HepG2 (cell line): ENCODE measurements around the gene ARL3. TPM values are rescaled to one million over a fixed set of nuclear protein-coding genes. Genes with fewer than 3 reads are reported as not detected.

ENCODE experiments used
- ATAC-seq: fragments of 200-7000 bp; cut with Tn5 transposase; 3 replicates; pipeline ENCODE4 v1.9.1; 2020; ENCODE audit warnings: mild to moderate bottlenecking, moderate library complexity
- BruUV-seq: library from RNA; stranded (reverse); fragments of 400-500 nt; replicated peaks from 2 replicates; lab custom pipeline; 2021; lab: Mats Ljungman, UMichigan
- CTCF ChIA-PET: fragments of 300-600 bp; formaldehyde crosslinking; extraction: SDS; loops from one replicate; lab custom pipeline; 2021; ENCODE audit warnings: low total read pairs, inconsistent platforms, low intra/inter-chr PET ratio; lab: Yijun Ruan, JAX
- POLR2A ChIA-PET: fragments of 350-600 bp; sonication (Branson Sonifier 250); formaldehyde crosslinking; loops from one replicate; lab custom pipeline; 2020; ENCODE audit warnings: antibody characterized with exemption, inconsistent platforms; lab: Yijun Ruan, JAX
- DNase-seq: peaks from one replicate; pipeline ENCODE4 v3.0.0-alpha.2; 2015; ENCODE audit warnings: low spot score
- FAIRE-seq: peaks from 3 replicates; lab custom pipeline; 2011; peaks lifted over from hg19 to GRCh38; lab: Jason Lieb, UNC
- H2AFZ ChIP-seq: one replicate; pipeline ENCODE4 v1.6.1; 2011; ENCODE audit warnings: low read length, inconsistent platforms
- H3K27ac ChIP-seq: fragments of 300-600 bp; 3 replicates; pipeline ENCODE4 v1.8.0; 2011; ENCODE audit warnings: mixed run types, mild to moderate bottlenecking, mixed read lengths, low read length, inconsistent platforms; ENCODE audit not compliant: insufficient read depth; ENCODE audit errors: extremely low read length
- H3K27me3 ChIP-seq, 2 experiments: fragments of 200-600 bp in 1 of 2; 2 replicates in 1 of 2; 3 replicates in 1 of 2; pipeline versions ENCODE4 v1.6.0 to v1.8.0; 2011; ENCODE audit warnings: low read length in 2 of 2, mild to moderate bottlenecking in 2 of 2, moderate library complexity in 2 of 2, inconsistent platforms in 1 of 2; ENCODE audit not compliant: insufficient read depth in 2 of 2, control insufficient read depth in 1 of 2
- H3K36me3 ChIP-seq, 2 experiments: fragments of 200-600 bp in 1 of 2; replicated peaks in 1 of 2; 2 replicates in 1 of 2; 3 replicates in 1 of 2; pipeline versions ENCODE4 v1.5.1 to v1.8.0; 2011; ENCODE audit warnings: low read length in 2 of 2, inconsistent platforms in 1 of 2; ENCODE audit not compliant: insufficient read depth in 2 of 2, control insufficient read depth in 1 of 2
- H3K4me1 ChIP-seq: 2 replicates; pipeline ENCODE4 v1.5.1; 2012; ENCODE audit warnings: low read length, inconsistent platforms; ENCODE audit not compliant: insufficient read depth
- H3K4me2 ChIP-seq: 2 replicates; pipeline ENCODE4 v1.6.0; 2011; ENCODE audit warnings: low read depth, low read length, inconsistent platforms
- H3K4me3 ChIP-seq, 3 experiments: fragments of 200-600 bp in 1 of 3; sonication (generic), shearing (Covaris generic) in 1 of 3; replicated peaks in 1 of 3; 2 replicates each; pipeline ENCODE4 v1.5.1; 2011 to 2016; ENCODE audit warnings: low read length in 3 of 3, inconsistent platforms in 2 of 3, low read depth in 2 of 3, mild to moderate bottlenecking in 2 of 3, control low read depth in 1 of 3, mixed read lengths in 1 of 3; ENCODE audit not compliant: insufficient read depth in 1 of 3
- H3K79me2 ChIP-seq: one replicate; pipeline ENCODE4 v1.6.1; 2011; ENCODE audit warnings: low read length, inconsistent platforms; ENCODE audit not compliant: insufficient read depth
- H3K9ac ChIP-seq: 2 replicates; pipeline ENCODE4 v1.6.0; 2011; ENCODE audit warnings: mild to moderate bottlenecking, low read depth, low read length, inconsistent platforms; ENCODE audit not compliant: insufficient read depth
- H3K9me3 ChIP-seq: 2 replicates; pipeline ENCODE4 v1.5.1; 2012; ENCODE audit warnings: mild to moderate bottlenecking, low read length
- H4K20me1 ChIP-seq: 2 replicates; pipeline ENCODE4 v1.6.0; 2011; ENCODE audit warnings: inconsistent platforms, mild to moderate bottlenecking, low read length, moderate library complexity; ENCODE audit not compliant: insufficient read depth
- AGO2 ChIP-seq: fragments of 200-400 bp; formaldehyde crosslinking; optimal IDR thresholded peaks from 2 replicates; pipeline ENCODE3; 2017; ENCODE audit warnings: mild to moderate bottlenecking, low read depth, low read length, moderate library complexity
- FOXJ3 ChIP-seq: sonication (generic); formaldehyde crosslinking; IDR thresholded peaks from 2 replicates; pipeline ENCODE4 v1.4.0; 2020; ENCODE audit warnings: missing genetic modification reagents, mild to moderate bottlenecking, borderline replicate concordance
- GATAD2A ChIP-seq: IDR thresholded peaks from 2 replicates; pipeline ENCODE4 v1.6.1; 2016
- HNRNPK ChIP-seq: fragments of 200-400 bp; formaldehyde crosslinking; IDR thresholded peaks from 2 replicates; pipeline ENCODE4 v1.6.1; 2018; ENCODE audit warnings: low read length, low read depth, moderate library complexity, mild to moderate bottlenecking; ENCODE audit not compliant: poor library complexity, severe bottlenecking
- HNRNPL ChIP-seq: fragments of 200-400 bp; formaldehyde crosslinking; IDR thresholded peaks from 2 replicates; pipeline ENCODE4 v1.6.1; 2017; ENCODE audit warnings: mild to moderate bottlenecking, low read depth, low read length
- JUN ChIP-seq: sonication (generic); formaldehyde crosslinking; IDR thresholded peaks from 2 replicates; pipeline ENCODE4 v1.4.0; 2020; ENCODE audit warnings: mild to moderate bottlenecking, missing genetic modification reagents
- KDM3A ChIP-seq: IDR thresholded peaks from 2 replicates; pipeline ENCODE4 v1.6.1; 2018; ENCODE audit warnings: low read depth, missing compliant biosample characterization
- RBFOX2 ChIP-seq: fragments of 200-400 bp; formaldehyde crosslinking; IDR thresholded peaks from 2 replicates; pipeline ENCODE4 v1.6.1; 2017; ENCODE audit warnings: low read depth, mild to moderate bottlenecking, low read length
- REPIN1 ChIP-seq: sonication (generic); formaldehyde crosslinking; IDR thresholded peaks from 2 replicates; pipeline ENCODE4 v1.8.0; 2022; ENCODE audit warnings: missing genetic modification reagents, low read depth, mild to moderate bottlenecking, borderline replicate concordance
- REXO4 ChIP-seq: sonication (generic); formaldehyde crosslinking; IDR thresholded peaks from 2 replicates; pipeline ENCODE4 v1.8.0; 2022; ENCODE audit warnings: missing genetic modification reagents, mild to moderate bottlenecking, borderline replicate concordance
- ZNF281 ChIP-seq: sonication (generic); formaldehyde crosslinking; IDR thresholded peaks from 2 replicates; pipeline ENCODE4 v1.4.0; 2020; ENCODE audit warnings: missing genetic modification reagents, borderline replicate concordance
- WGBS: methylation state at CpG from one replicate; pipeline ENCODE4 v1.1.6; 2017; ENCODE audit warnings: low lambda C conversion rate; 5-methylcytosine and 5-hydroxymethylcytosine counted together
- in situ Hi-C: cut with HindIII; loops from 2 replicates; pipeline ENCODE4 v1.10.0; 2017; ENCODE audit warnings: low pct_unique_long_range_greater_than_20kb; ENCODE audit not compliant: extremely low pct_ligation_motif_present
- intact Hi-C: fragments of 100-400 bp; cut with micrococcal nuclease; formaldehyde crosslinking; loops from one replicate; pipeline ENCODE4 v1.10.0; 2022; ENCODE audit not compliant: unreplicated experiment
- polyA plus RNA-seq, 8 experiments: library from polyadenylated mRNA; depleted of rRNA in 3 of 8; stranded (reverse) in 7 of 8; unstranded in 1 of 8; fragments of >200 nt; fragmentation: Illumina TruSeq in 4 of 8; extraction: Trizol in 4 of 8; gene quantifications; 2 replicates each; pipeline versions ENCODE4 v1.2.1 to v1.2.3, GENCODE V29; 2011 to 2016; ENCODE audit warnings: low read depth in 4 of 8, missing spikeins in 1 of 8, mixed read lengths in 1 of 8; ENCODE audit not compliant: insufficient read depth in 1 of 8
- total RNA-seq, 5 experiments: library from RNA; depleted of rRNA; stranded (reverse); fragments of >200 nt; fragmentation: Illumina TruSeq; extraction: Trizol; gene quantifications; 2 replicates each; pipeline ENCODE4 v1.2.3, GENCODE V29; 2016; ENCODE audit warnings: low read depth in 1 of 5

ARL3 gene
- total and polyA plus RNA-seq, 2 of the 13 experiments (the other 11 are each of a cell fraction or from before 2014, with no cell fraction given) = 5.2 to 6.6 TPM

DNA sequence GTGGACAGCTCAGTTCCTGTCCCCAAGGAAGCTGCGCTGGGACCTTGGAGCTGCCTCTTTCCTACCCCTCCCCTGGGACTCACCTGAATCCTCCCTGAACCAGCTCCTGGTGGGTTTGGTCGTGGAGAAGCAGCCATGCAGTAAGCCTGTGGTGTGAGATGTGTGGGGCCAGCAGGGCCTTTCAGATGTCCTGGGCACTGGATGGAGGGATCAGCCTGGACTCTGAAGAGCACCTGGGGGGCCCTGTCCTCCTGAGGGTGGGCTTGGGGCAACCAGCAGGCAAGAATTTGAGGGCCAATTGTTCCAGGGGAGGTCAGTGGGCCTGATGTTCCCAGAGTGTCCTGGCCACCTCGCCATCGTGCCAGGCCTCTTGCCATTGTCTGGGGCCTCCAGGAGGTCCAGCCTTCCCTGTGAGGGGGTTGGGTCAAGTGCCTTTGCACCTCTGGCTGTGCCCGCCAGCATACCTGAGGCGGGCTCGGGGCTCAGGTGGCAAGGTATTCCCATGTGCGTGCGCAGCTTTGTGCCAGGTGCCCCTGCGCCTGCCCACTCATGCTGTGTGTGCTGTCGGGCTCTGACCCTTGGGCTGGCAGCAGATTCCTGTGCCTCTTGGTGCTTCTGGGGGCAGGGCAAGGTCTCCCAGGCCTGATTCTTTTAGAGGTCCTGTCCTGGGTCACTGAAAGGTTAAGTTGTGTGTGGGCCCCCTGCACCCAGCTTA is 62.6 kb downstream of the ARL3 start:
- Histone ChIP-seq H2AFZ (no peak overlapping the region), H3K9me3 (no peaks in the 10 kb centered on the region), H3K27me3 (no peaks in the 10 kb centered on the region), H3K4me2 (no peak overlapping the region), H3K36me3 (peaks cover 49 to 79% of the 10 kb centered on the region in 2 experiments), H3K4me1 (peaks cover 41% of the 10 kb centered on the region), H4K20me1 (peaks cover 86% of the 10 kb centered on the region), H3K4me3 (no peak overlapping the region), H3K9ac (no peak overlapping the region), H3K27ac (no peak overlapping the region), H3K79me2 (peaks cover 64% of the 10 kb centered on the region)
- no peak for FAIRE-seq
- in situ Hi-C loops = no loop called here
- POLR2A ChIA-PET = interaction anchor here (0.6 to 1.5 kb wide), 4 partner anchors 10 to 14 kb away, joined by 3 to 5 read pairs (median 3); no protein-coding TSS in a partner anchor
- ATAC-seq = no peak
- no CpG with 5 or more reads among the region's 11 CpGs for WGBS
- intact Hi-C loops = no loop called here
- TF ChIP-seq RBFOX2 (peak; percentile 66), AGO2 (peak; percentile 84), HNRNPK (no peak), HNRNPL (0 out of 2 replicates have a peak, but pooled peaks have one; percentile 49)
- BruUV-seq = no TSS peak
- DNase-seq = no peak
- CTCF ChIA-PET = no interaction called here

DNA sequence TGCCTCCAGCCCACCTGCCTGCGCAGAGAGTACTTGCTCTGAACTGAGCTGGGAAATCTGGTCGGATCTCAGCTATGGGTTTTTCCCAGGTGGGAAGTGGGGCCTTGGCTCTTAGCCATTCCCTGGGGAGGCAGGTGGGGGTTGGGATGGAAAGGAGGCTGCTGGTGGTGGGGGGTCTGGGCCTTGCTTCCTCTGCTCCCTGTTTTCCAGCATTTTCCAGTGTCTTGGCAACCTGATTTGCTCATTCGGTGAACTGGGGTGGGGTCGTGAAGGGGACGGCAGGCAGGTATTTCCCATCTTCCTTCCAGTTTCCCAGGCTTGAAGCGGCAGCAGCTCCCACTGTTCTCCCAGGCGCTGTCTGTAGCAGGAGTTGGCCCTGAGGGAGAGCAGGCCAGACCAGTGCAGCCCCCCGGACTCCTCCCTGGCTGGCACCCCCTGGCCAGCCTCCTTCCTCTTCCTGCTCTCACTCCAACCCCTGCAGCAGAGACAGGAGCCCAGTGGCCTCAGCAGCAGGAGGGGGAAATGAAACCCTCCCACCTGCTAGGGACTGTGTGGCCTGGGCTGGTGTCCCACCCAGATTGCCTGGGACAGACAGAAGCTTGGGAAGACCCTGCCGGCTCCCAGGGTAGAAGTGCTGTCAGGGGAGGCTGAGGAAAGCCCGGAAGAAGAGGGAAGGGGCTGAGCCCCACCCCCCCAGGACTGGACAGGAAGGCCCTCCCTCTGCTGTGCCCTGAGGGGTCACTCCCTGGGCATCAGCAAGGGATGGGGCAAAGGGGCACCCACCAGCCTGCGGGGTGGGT is 63.3 kb downstream of the ARL3 start:
- Histone ChIP-seq H3K9ac (no peak overlapping the region), H3K36me3 (peaks cover 47 to 72% of the 10 kb centered on the region in 2 experiments), H2AFZ (no peak overlapping the region), H4K20me1 (peaks cover 90% of the 10 kb centered on the region), H3K27ac (no peak overlapping the region), H3K9me3 (no peaks in the 10 kb centered on the region), H3K4me3 (no peak overlapping the region), H3K27me3 (no peaks in the 10 kb centered on the region), H3K4me2 (no peak overlapping the region), H3K4me1 (peaks cover 44% of the 10 kb centered on the region), H3K79me2 (peaks cover 72% of the 10 kb centered on the region)
- intact Hi-C loops (no loop called here), in situ Hi-C loops (no loop called here)
- ATAC-seq (no peak), DNase-seq (no peak), FAIRE-seq (no peak)
- 97% methylated on average over 8 of the region's 11 CpGs for WGBS
- POLR2A ChIA-PET = interaction anchor here (0.6 to 1.5 kb wide), 6 partner anchors 9 to 19 kb away, joined by 3 to 8 read pairs (median 3); no protein-coding TSS in a partner anchor
- BruUV-seq = no TSS peak
- CTCF ChIA-PET = no interaction called here
- TF ChIP-seq REPIN1 (CRISPR knock-in tag) = no peak
- TF ChIP-seq FOXJ3 (CRISPR knock-in tag) = no peak
- TF ChIP-seq RBFOX2 = 0 out of 2 replicates have a peak, but pooled peaks have one; percentile 4
- no peak for TF ChIP-seq REXO4 (CRISPR knock-in tag)
- peak; percentile 13; the same call in 1 of the 2 replicates for TF ChIP-seq ZNF281 (CRISPR knock-in tag)
- no peak for TF ChIP-seq KDM3A (CRISPR knock-in tag)
- no peak for TF ChIP-seq JUN (CRISPR knock-in tag)
- TF ChIP-seq GATAD2A (CRISPR knock-in tag) = no peak
